ENCODE results near the gene UBD.

The UBD gene

GRCh38 chr6:29506446-29507067, 53.0 kb downstream of the UBD start:
- Histone ChIP-seq H3K27ac (no peak overlapping the region), H3K27me3 (replicated peaks) (no peaks in the 10 kb centered on the region), H3K4me3 (ENCODE audit: low read depth, low read length) (no peak overlapping the region), H3K36me3 (replicated peaks) (no peaks in the 10 kb centered on the region)
- TF ChIP-seq CTCF (IDR thresholded peaks at IDR 0.05; ENCODE audit: low read depth, low read length, missing control alignments), result no peak
- in situ Hi-C loops (cut with HindIII; ENCODE audit: low pct_ligation_motif_present, low sequenced_read_pairs), result no loop called here
- no peak for DNase-seq

GRCh38 chr6:29505808-29506207, 53.7 kb downstream of the UBD start:
- H3K4me3 ChIP-seq (ENCODE audit: low read depth, low read length), result no peak overlapping the region
- H3K27me3 ChIP-seq (replicated peaks), result no peaks in the 10 kb centered on the region
- no peak for TF ChIP-seq CTCF (IDR thresholded peaks at IDR 0.05; ENCODE audit: low read depth, low read length, missing control alignments)
- no peak for DNase-seq
- in situ Hi-C loops (cut with HindIII; ENCODE audit: low pct_ligation_motif_present, low sequenced_read_pairs), result no loop called here
- no peaks in the 10 kb centered on the region for H3K36me3 ChIP-seq (replicated peaks)
- no peak overlapping the region for H3K27ac ChIP-seq
